Heart left ventricle (tissue), 16 donors: ENCODE measurements around the gene PICALM. TPM values are rescaled to one million over a fixed set of nuclear protein-coding genes. Genes with fewer than 3 reads are reported as not detected.

Experiments
- ATAC-seq, 4 donors: fragments of 200-7000 bp; cut with Tn5 transposase; one replicate each; pipeline ENCODE4 v1.9.1; 2020 to 2022; ENCODE audit warnings: moderate library complexity in 4 of 4, mild to moderate bottlenecking in 3 of 4, moderate number of reproducible peaks in 1 of 4
- DNase-seq, 5 donors: peaks; one replicate each; pipeline ENCODE4 v3.0.0-alpha.2; 2020
- H3K27ac ChIP-seq, 12 donors: fragments of 200-600 bp; sonication (generic) in 4 of 12; one replicate each; pipeline versions ENCODE4 v1.5.0 to v1.8.0; 2016 to 2022; ENCODE audit warnings: mild to moderate bottlenecking in 2 of 12
- H3K27me3 ChIP-seq, 9 donors: fragments of 200-600 bp; sonication (generic) in 2 of 9; one replicate each; pipeline versions ENCODE4 v1.5.1 to v1.8.0; 2016 to 2022; ENCODE audit warnings: mild to moderate bottlenecking in 3 of 9
- H3K36me3 ChIP-seq, 9 donors: fragments of 200-600 bp; sonication (generic) in 2 of 9; one replicate each; pipeline versions ENCODE4 v1.5.0 to v1.8.0; 2018 to 2022; ENCODE audit warnings: mild to moderate bottlenecking in 2 of 9
- H3K4me1 ChIP-seq, 12 donors: fragments of 200-600 bp; sonication (generic) in 4 of 12; one replicate each; pipeline versions ENCODE4 v1.5.0 to v1.8.0; 2016 to 2022; ENCODE audit warnings: mild to moderate bottlenecking in 3 of 12
- H3K4me3 ChIP-seq, 12 donors: fragments of 200-600 bp; sonication (generic) in 4 of 12; one replicate each; pipeline versions ENCODE4 v1.5.0 to v1.8.0; 2017 to 2022; ENCODE audit warnings: mild to moderate bottlenecking in 9 of 12, moderate library complexity in 4 of 12
- H3K9me3 ChIP-seq, 12 donors: fragments of 200-600 bp; sonication (generic) in 4 of 12; one replicate each; pipeline versions ENCODE4 v1.5.0 to v1.8.0; 2016 to 2022; ENCODE audit warnings: mild to moderate bottlenecking in 1 of 12
- POLR2A ChIP-seq, 2 donors: fragments of 450-650 bp; IDR thresholded peaks; one replicate each; pipeline ENCODE4 v1.6.1; 2017; ENCODE audit warnings: antibody characterized with exemption in 2 of 2, mild to moderate bottlenecking in 2 of 2, moderate library complexity in 2 of 2
- WGBS, 4 donors: extraction: QIAGEN DNeasy Blood & Tissue Kit in 2 of 4; methylation state at CpG; one replicate each; pipeline versions ENCODE4 v1.1.5 to v1.1.7; 2013 to 2018; 5-methylcytosine and 5-hydroxymethylcytosine counted together
- intact Hi-C, 10 donors: fragments of 100-400 bp; cut with DNase I; formaldehyde crosslinking; loops; one replicate each; pipeline versions ENCODE4 v1.11.1 to v1.14.2; 2022
- polyA plus RNA-seq, 2 donors: library from polyadenylated mRNA; stranded (reverse); fragments of 200-250 nt; gene quantifications; one replicate each; pipeline ENCODE4 v1.2.3, GENCODE V29; 2013
- total RNA-seq, 9 donors: library from RNA; depleted of rRNA in 2 of 9; stranded (reverse); fragments of >200 nt in 2 of 9; fragmentation: NEBNext Ultra II Directional in 3 of 9; extraction: Animal tissue kit (Norgen Biotek cat#: 25700) in 3 of 9; gene quantifications; one replicate each; pipeline versions ENCODE4 v1.1.0 to v1.2.4, GENCODE V29; 2016 to 2023
- TF ChIP-seq, protein P1 (sequence below), 12 donors: fragments of 200-600 bp; sonication (generic) in 4 of 12; IDR thresholded peaks; one replicate each; pipeline versions ENCODE4 v1.5.0 to v1.8.0; 2018 to 2022; ENCODE audit warnings: antibody characterized with exemption in 12 of 12, mild to moderate bottlenecking in 5 of 12
- donor health status: ischemic (EF 13 %, LVEDD 7.1; RV severe dilation, severe dysfunction).
- donor health status: healthy with polysubstance abuse.
- donor health status: DM: no; HTN: yes; CAD: no.
- donor health status: DM: no; HTN: no; CAD: no.
- donor health status: ischemic (EF 25% LVEDD 6.9; RV normal size, moderate dysfunction).
- donor health status: ischemic (EF 25% LVEDD 5.7; RV mildly dilated, moderate dysfunction).
- donor health status: healthy.
- donor health status: DM: yes; HTN: yes; CAD: no.
- donor health status: ischemic (EF 35%, LVEDD 5.7; RV mildly dilated, moderate dysfunction).
- donor health status: nonischemic (EF 11% LVEDD 7.7; RV severe dilation, severe dysfunction).
- donor health status: DM: yes; HTN: yes; CAD: no.
- donor health status: PGD.
- donor health status: ischemic (EF 29% LVEDD 5.4; RV normal size, mild dysfunction).
- donor health status: nonischemic (EF 23%, LVEDD 6.1; RV moderate dilation, normal function).

The PICALM gene
- total and polyA plus RNA-seq, 11 donors, result 36.1 to 207 (median 171) TPM

DNA sequence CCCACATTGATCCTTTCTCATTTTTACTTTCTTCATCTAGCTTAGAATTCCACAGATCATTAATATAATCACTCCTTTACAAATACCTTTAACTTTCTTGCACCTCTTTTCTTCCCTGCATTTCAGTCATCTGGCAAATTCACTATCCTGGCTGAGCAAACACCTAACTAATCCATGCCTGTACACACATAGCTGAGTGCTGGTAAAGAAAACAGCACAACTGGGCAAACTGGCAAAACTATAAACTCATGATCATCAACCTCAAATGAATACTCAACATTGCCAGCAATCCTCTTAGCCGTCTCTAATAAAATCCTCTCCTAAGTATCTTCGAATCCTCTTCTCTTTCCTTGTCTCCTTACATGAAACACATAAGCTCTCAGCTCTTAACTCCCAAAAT is 52.4 kb downstream of the PICALM start:
- no peak for DNase-seq
- Histone ChIP-seq H3K4me1 (peaks cover 0 to 29% (median 0%) of the 10 kb centered on the region in 12 donors), H3K27ac (no peak overlapping the region), H3K27me3 (no peaks in the 10 kb centered on the region), H3K36me3 (peaks cover 0 to 98% (median 79%) of the 10 kb centered on the region in 9 donors), H3K4me3 (no peak overlapping the region), H3K9me3 (peaks cover 0 to 7% (median 0%) of the 10 kb centered on the region in 12 donors)
- intact Hi-C loops, result no loop called here
- no peak for ATAC-seq
- WGBS, 4 donors, result 89 to 96% (median 95%) methylated on average over 2 of the region's 2 CpGs
- no peak for TF ChIP-seq POLR2A (IDR thresholded peaks at IDR 0.05)
- TF ChIP-seq, protein P1, sequence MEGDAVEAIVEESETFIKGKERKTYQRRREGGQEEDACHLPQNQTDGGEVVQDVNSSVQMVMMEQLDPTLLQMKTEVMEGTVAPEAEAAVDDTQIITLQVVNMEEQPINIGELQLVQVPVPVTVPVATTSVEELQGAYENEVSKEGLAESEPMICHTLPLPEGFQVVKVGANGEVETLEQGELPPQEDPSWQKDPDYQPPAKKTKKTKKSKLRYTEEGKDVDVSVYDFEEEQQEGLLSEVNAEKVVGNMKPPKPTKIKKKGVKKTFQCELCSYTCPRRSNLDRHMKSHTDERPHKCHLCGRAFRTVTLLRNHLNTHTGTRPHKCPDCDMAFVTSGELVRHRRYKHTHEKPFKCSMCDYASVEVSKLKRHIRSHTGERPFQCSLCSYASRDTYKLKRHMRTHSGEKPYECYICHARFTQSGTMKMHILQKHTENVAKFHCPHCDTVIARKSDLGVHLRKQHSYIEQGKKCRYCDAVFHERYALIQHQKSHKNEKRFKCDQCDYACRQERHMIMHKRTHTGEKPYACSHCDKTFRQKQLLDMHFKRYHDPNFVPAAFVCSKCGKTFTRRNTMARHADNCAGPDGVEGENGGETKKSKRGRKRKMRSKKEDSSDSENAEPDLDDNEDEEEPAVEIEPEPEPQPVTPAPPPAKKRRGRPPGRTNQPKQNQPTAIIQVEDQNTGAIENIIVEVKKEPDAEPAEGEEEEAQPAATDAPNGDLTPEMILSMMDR (IDR thresholded peaks at IDR 0.05), result no peak

DNA sequence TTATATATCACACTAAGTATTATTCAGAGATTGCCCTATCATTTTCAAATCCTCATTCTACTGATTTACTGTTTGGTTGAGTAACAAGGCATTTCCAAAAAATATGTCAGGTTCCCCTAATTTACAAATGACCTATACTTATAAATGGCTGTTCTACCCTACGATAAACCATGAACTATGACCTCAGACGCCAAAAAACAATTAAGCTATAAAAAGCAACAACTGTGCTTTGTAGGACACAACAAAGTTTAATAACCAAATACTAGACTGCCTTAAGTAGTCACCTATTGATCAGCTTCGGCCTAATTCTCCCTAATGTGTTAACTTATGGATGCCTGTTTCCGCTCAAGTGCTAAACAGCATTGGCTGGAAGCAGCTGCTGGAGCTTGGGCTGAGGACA is 53.2 kb downstream of the PICALM start:
- H3K9me3 ChIP-seq, result peaks cover 0 to 7% (median 0%) of the 10 kb centered on the region in 12 donors
- H3K27me3 ChIP-seq, result no peaks in the 10 kb centered on the region
- ATAC-seq, result no peak
- intact Hi-C loops, result no loop called here
- peaks cover 0 to 22% (median 0%) of the 10 kb centered on the region in 12 donors for H3K4me1 ChIP-seq
- TF ChIP-seq, protein P1 (IDR thresholded peaks at IDR 0.05), result no peak
- no peak for TF ChIP-seq POLR2A (IDR thresholded peaks at IDR 0.05)
- H3K27ac ChIP-seq, result no peak overlapping the region
- WGBS, 4 donors, result 87 to 93% (median 89%) methylated on average over 4 of the region's 4 CpGs
- peaks cover 0 to 98% (median 81%) of the 10 kb centered on the region in 9 donors for H3K36me3 ChIP-seq
- DNase-seq, result no peak
- H3K4me3 ChIP-seq, result no peak overlapping the region

DNA sequence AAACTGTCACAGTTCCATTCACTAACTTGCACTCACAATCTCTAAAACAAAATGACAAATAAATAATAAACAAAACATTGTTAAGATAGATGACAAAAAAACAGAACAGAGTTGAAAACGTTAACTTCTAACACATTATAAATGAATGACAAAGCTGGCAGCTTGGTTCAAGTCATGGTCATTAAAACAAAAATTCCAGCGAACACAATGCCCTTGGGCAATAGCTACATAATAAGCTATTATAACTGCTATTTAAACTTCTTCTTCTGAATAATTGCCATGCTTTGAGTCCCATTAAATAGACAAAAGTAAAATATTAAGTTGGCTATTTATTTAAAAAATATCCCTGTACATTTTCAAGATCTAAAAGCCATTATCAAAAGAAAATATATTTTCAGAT is 54.7 kb downstream of the PICALM start:
- H3K4me3 ChIP-seq, result no peak overlapping the region
- peaks cover 0 to 21% (median 0%) of the 10 kb centered on the region in 12 donors for H3K4me1 ChIP-seq
- ATAC-seq (no peak), DNase-seq (no peak)
- H3K9me3 ChIP-seq, result no peaks in the 10 kb centered on the region
- intact Hi-C loops, result no loop called here
- no peak overlapping the region for H3K27ac ChIP-seq
- H3K27me3 ChIP-seq, result no peaks in the 10 kb centered on the region
- TF ChIP-seq, protein P1 (IDR thresholded peaks at IDR 0.05), result no peak
- peaks cover 0 to 98% (median 80%) of the 10 kb centered on the region in 9 donors for H3K36me3 ChIP-seq
- WGBS, 4 donors, result 62 to 73% (median 67%) methylated on average over 2 of the region's 2 CpGs

DNA sequence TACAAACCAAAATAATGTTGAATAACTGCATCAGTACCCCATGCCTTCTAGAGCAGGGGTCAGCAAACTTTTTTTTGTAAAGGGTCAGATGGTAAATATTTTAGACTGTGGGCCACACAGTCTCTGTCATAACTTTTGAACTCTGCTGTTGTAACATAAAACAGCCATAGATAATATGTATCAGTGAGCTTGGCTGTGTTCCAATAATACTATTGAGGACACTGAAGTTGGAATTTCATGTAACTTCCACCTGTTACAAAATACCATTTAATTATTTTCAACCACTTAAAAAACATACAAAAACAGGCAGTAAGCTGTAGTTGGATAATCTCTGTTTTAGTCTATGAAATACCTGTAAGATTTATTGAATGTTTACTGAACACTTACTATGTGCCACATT is 55.2 kb downstream of the PICALM start:
- no peaks in the 10 kb centered on the region for H3K27me3 ChIP-seq
- DNase-seq (no peak), ATAC-seq (no peak)
- intact Hi-C loops, result no loop called here
- no peak overlapping the region for H3K4me3 ChIP-seq
- H3K36me3 ChIP-seq, result peaks cover 0 to 98% (median 80%) of the 10 kb centered on the region in 9 donors
- TF ChIP-seq, protein P1 (IDR thresholded peaks at IDR 0.05), result no peak
- no peak for TF ChIP-seq POLR2A (IDR thresholded peaks at IDR 0.05)
- no peaks in the 10 kb centered on the region for H3K9me3 ChIP-seq
- no peak overlapping the region for H3K27ac ChIP-seq
- H3K4me1 ChIP-seq, result peaks cover 0 to 21% (median 0%) of the 10 kb centered on the region in 12 donors
